ACC112 (cell line): Measurements from ENCODE around the gene HARS2.
"Not testable (repeated sequence)": the region's sequence is repeated elsewhere in the genome, so short reads cannot be mapped to it uniquely, and the experiment has no call there.

ENCODE experiments used
- H2AFZ ChIP-seq: fragments of 200-600 bp; sonication (generic); one replicate; pipeline ENCODE4 v1.6.0; 2017; ENCODE audit warnings: antibody characterized with exemption, low read length; ENCODE audit not compliant: unreplicated experiment
- H3K27ac ChIP-seq: fragments of 200-600 bp; sonication (generic); 2 replicates; pipeline ENCODE4 v1.5.1; 2014; ENCODE audit warnings: low read depth, mild to moderate bottlenecking, antibody characterized with exemption, low read length, moderate library complexity
- H3K27me3 ChIP-seq: fragments of 200-600 bp; sonication (generic); 2 replicates; pipeline ENCODE4 v1.6.1; 2014; ENCODE audit warnings: mild to moderate bottlenecking, antibody characterized with exemption, low read length, moderate library complexity, mixed read lengths; ENCODE audit not compliant: insufficient read depth
- H3K36me3 ChIP-seq: fragments of 200-600 bp; sonication (generic); 2 replicates; pipeline ENCODE4 v1.6.1; 2016; ENCODE audit warnings: mild to moderate bottlenecking, antibody characterized with exemption, low read length, moderate library complexity, mixed read lengths; ENCODE audit not compliant: insufficient read depth
- H3K4me1 ChIP-seq: fragments of 200-600 bp; sonication (generic); one replicate; pipeline ENCODE4 v1.6.1; 2016; ENCODE audit warnings: low read length, mixed read lengths; ENCODE audit not compliant: insufficient read depth, unreplicated experiment, control insufficient read depth
- H3K4me3 ChIP-seq: fragments of 200-600 bp; sonication (generic); 2 replicates; pipeline ENCODE4 v1.5.1; 2014; ENCODE audit warnings: mild to moderate bottlenecking, low read depth, low read length
- H3K79me2 ChIP-seq: fragments of 200-600 bp; sonication (generic); one replicate; pipeline ENCODE4 v1.6.0; 2016; ENCODE audit warnings: low read length; ENCODE audit not compliant: control insufficient read depth, unreplicated experiment, insufficient read depth

Gene HARS2

GRCh38 chr5:140690941-140691924 is at the start of gene HARS2, which contains the start of gene HARS1:
TSS of gene HARS2 (plus strand) at chr5:140691455. CDS start at chr5:140691649, 194 bp downstream.
TSS of gene HARS1 (minus strand) at chr5:140691370. CDS start at chr5:140691304, 66 bp downstream.
- Histone ChIP-seq H2AFZ (peak within 1 kb of the TSS; percentile 76), H3K27me3 (no peaks in the 10 kb centered on the region), H3K79me2 (peaks cover 56% of the 10 kb centered on the region), H3K36me3 (peaks cover 29% of the 10 kb centered on the region), H3K4me1 (peaks cover 14% of the 10 kb centered on the region), H3K27ac (peak within 1 kb of the TSS; percentile 73), H3K4me3 (peak within 1 kb of the TSS; percentile 99)

GRCh38 chr5:140641716-140642115 is 49.5 kb upstream of the HARS2 start:
- H3K4me1 ChIP-seq = peaks cover 12% of the 10 kb centered on the region
- H3K36me3 ChIP-seq = peaks cover 11% of the 10 kb centered on the region; the same call in 1 of the 2 replicates
- H3K4me3 ChIP-seq = no peak overlapping the region
- no peak overlapping the region for H2AFZ ChIP-seq
- no peak overlapping the region for H3K27ac ChIP-seq
- H3K79me2 ChIP-seq = peaks cover 19% of the 10 kb centered on the region
- H3K27me3 ChIP-seq = no peaks in the 10 kb centered on the region

DNA sequence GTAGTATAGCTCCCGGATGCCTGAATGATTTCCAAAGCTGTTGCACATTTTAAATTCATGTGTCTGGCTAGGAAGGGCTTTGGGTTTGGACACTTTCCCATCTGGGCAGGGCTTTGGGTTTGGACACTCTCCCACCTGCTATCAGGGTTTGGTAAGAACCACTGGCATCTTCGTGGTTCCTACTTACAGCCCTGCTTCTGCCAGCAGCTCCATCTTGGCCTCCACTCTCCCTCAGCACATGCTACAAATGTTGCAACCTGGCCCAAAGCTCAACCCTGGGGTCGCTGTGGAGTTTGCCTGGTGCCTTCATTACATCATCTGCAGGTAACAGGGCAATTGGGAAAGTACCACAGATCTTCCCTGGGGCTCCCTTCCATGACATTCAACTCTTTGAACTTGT is 48.5 kb upstream of the HARS2 start:
- H3K36me3 ChIP-seq = peaks cover 11% of the 10 kb centered on the region; the same call in 1 of the 2 replicates
- no peaks in the 10 kb centered on the region for H3K27me3 ChIP-seq
- no peak overlapping the region for H3K4me3 ChIP-seq
- H2AFZ ChIP-seq = no peak overlapping the region
- peaks cover 12% of the 10 kb centered on the region for H3K4me1 ChIP-seq
- peaks cover 25% of the 10 kb centered on the region for H3K79me2 ChIP-seq
- H3K27ac ChIP-seq = no peak overlapping the region

GRCh38 chr5:140647042-140647419 is 44.2 kb upstream of the HARS2 start:
- peaks cover 6% of the 10 kb centered on the region for H3K4me1 ChIP-seq
- H3K79me2 ChIP-seq = peaks cover 28% of the 10 kb centered on the region
- peak overlapping the region; percentile 83 for H3K4me3 ChIP-seq
- peak overlapping the region; percentile 64; the same call in 1 of the 2 replicates for H3K27ac ChIP-seq
- no peaks in the 10 kb centered on the region for H3K27me3 ChIP-seq
- H3K36me3 ChIP-seq = peaks cover 32% of the 10 kb centered on the region
- H2AFZ ChIP-seq = peak overlapping the region; percentile 80

- Histone ChIP-seq H3K79me2 (no peaks in the 10 kb centered on the region), H3K27ac (no peak overlapping the region), H3K36me3 (peaks cover 48% of the 10 kb centered on the region), H3K4me3 (no peak overlapping the region), H3K4me1 (peaks cover 1% of the 10 kb centered on the region), H2AFZ (no peak overlapping the region), H3K27me3 (no peaks in the 10 kb centered on the region)
These were observed 32.4 kb upstream of the HARS2 start for GRCh38 chr5:140658870-140659269.

DNA sequence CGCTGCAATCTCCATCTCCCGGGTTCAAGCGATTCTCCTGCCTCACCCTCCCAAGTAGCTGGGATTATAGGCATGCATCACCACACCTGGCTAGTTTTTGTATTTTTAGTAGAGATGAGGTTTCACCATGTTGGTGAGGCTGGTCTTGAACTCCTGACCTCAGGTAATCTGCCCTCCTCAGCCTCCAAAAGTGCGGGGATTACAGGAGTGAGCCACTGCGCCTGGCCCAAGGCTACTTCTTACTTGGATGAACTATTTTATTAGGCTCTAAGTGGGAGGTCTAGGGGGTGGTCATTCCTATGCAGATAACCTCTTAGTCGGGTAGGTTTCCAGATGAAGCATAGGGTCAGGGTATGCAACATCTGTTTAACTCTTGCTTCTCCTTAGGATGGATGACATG is 30.9 kb upstream of the HARS2 start:
- H3K36me3 ChIP-seq = peaks cover 37% of the 10 kb centered on the region

DNA sequence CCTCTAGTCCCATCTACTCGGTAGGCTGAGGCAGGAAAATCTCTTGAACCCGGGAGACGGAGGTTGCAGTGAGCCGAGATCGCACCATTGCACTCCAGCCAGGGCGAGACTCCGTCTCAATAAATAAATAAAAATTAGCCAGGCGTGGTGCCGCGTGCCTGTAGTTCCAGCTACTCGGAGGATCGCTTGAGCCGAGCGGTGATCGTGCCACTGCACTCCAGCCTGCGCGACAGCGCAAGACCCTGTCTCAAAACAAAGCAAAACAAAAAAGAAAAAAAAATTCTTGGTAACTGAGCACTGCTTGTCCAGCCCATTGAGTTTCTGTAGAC is 27.3 kb upstream of the HARS2 start:
- Histone ChIP-seq H3K79me2 (peaks cover 37% of the 10 kb centered on the region), H3K36me3 (peaks cover 35% of the 10 kb centered on the region), H3K4me1 (peaks cover 14% of the 10 kb centered on the region), H2AFZ (peak overlapping the region; percentile 96), H3K4me3 (peak overlapping the region; percentile 92), H3K27me3 (no peaks in the 10 kb centered on the region), H3K27ac (peak overlapping the region; percentile 85)

More for the DNA sequence above, 30.9 kb upstream of the HARS2 start:
- not testable (repeated sequence) for H3K27me3 ChIP-seq, H3K79me2 ChIP-seq, H3K4me1 ChIP-seq, H3K27ac ChIP-seq, H2AFZ ChIP-seq, H3K4me3 ChIP-seq

- peaks cover 14% of the 10 kb centered on the region for H3K4me1 ChIP-seq
- H2AFZ ChIP-seq = peak within 1 kb of the TSS; percentile 96
- H3K27ac ChIP-seq = peak within 1 kb of the TSS; percentile 85
- H3K27me3 ChIP-seq = no peaks in the 10 kb centered on the region
- H3K4me3 ChIP-seq = peak within 1 kb of the TSS; percentile 92
- H3K36me3 ChIP-seq = peaks cover 30% of the 10 kb centered on the region
- peaks cover 37% of the 10 kb centered on the region for H3K79me2 ChIP-seq
These were observed 26.7 kb upstream of the HARS2 start, which contains the start of gene WDR55 for GRCh38 chr5:140664359-140665119. TSS of gene WDR55 (plus strand) at chr5:140664904. CDS start at chr5:140664913, 9 bp downstream.

GRCh38 chr5:140671035-140671434 is 20.2 kb upstream of the HARS2 start:
- peaks cover 22% of the 10 kb centered on the region; the same call in 1 of the 2 replicates for H3K36me3 ChIP-seq
- H3K27ac ChIP-seq, H3K4me1 ChIP-seq: not testable (repeated sequence)

DNA sequence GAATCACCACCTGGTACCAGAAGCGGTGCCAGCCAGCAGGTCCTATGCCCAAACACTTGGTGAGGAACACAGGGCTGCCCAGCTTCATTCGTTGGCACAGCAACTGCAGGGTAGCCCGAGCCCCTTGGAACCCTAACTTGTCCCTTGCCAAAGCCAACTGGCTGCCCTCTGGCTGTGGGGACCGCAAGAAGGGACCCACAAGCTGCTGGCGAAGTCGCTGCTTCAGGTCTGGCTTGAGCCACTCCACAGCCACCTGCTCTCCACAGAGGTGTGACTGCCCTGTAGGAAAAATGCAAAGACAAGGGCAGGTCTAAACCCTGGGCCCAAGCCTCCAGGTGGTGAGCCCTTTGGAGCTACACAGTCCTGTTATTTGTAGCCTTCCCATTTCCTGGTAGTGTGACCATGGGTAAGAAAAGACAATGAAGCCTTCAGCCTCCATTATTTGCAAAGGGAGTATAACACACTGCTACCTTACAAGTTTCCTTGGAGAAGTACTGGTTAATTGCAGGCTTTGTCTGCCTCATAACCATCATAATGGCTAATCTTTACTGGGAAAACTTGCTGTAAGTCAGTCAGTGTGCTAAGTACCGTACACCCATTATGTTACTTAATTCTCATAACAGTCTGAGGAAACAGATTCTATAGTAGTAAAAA is 19.7 kb upstream of the HARS2 start:
- Histone ChIP-seq H3K79me2 (peaks cover 18% of the 10 kb centered on the region), H3K4me3 (no peak overlapping the region), H3K36me3 (peaks cover 22% of the 10 kb centered on the region; the same call in 1 of the 2 replicates), H3K27me3 (no peaks in the 10 kb centered on the region), H3K4me1 (peaks cover 2% of the 10 kb centered on the region), H2AFZ (no peak overlapping the region), H3K27ac (no peak overlapping the region)

More at GRCh38 chr5:140671035-140671434, 20.2 kb upstream of the HARS2 start:
- not testable (repeated sequence) for H3K27me3 ChIP-seq, H3K4me3 ChIP-seq, H2AFZ ChIP-seq
- H3K79me2 ChIP-seq = peaks cover 24% of the 10 kb centered on the region
